Measurements from ENCODE around the gene SPACA6.

DNA sequence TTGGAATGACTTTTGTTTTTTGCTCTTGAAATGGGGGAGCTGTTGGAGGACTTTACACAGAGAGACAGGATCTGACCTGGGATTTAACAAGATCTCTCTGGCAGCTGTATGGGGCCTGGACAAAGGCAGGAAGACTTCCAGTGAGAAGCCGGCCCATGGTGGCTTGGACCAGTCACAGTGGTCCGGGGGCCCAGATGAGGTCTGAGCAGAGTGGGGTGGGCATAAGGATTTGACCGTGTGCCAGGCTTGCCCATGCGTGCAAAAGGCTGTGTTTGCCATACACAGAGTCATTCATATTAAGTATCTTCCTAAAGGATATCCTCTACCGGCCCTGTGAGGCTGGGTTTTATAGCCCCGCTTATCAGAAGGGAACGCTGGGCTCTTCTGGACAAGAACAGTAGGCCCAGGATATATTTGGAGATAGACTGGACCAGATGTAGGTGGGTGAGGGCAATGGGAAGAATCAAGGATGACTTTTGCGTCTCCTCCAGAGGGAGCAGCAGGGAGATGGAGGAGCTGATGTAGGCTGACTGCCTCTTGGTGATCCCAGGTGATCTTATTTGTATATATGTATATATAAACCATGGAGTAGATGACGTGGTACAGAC lies 4.1 kb downstream of the SPACA6 start:
- TF ChIP-seq, protein P1, sequence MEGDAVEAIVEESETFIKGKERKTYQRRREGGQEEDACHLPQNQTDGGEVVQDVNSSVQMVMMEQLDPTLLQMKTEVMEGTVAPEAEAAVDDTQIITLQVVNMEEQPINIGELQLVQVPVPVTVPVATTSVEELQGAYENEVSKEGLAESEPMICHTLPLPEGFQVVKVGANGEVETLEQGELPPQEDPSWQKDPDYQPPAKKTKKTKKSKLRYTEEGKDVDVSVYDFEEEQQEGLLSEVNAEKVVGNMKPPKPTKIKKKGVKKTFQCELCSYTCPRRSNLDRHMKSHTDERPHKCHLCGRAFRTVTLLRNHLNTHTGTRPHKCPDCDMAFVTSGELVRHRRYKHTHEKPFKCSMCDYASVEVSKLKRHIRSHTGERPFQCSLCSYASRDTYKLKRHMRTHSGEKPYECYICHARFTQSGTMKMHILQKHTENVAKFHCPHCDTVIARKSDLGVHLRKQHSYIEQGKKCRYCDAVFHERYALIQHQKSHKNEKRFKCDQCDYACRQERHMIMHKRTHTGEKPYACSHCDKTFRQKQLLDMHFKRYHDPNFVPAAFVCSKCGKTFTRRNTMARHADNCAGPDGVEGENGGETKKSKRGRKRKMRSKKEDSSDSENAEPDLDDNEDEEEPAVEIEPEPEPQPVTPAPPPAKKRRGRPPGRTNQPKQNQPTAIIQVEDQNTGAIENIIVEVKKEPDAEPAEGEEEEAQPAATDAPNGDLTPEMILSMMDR (conservative IDR thresholded peaks at IDR 0.05; ENCODE audit: low read depth in 2 of 2): no peak
- TF ChIP-seq ETS1 (IDR thresholded peaks at IDR 0.05): no peak
- no peak for TF ChIP-seq REST (IDR thresholded peaks at IDR 0.05; ENCODE audit: unreplicated experiment)
- no peak for TF ChIP-seq POLR2AphosphoS5 (IDR thresholded peaks at IDR 0.05; ENCODE audit: low read depth)
